ENCODE data around the gene HEXA.

The HEXA gene

DNA sequence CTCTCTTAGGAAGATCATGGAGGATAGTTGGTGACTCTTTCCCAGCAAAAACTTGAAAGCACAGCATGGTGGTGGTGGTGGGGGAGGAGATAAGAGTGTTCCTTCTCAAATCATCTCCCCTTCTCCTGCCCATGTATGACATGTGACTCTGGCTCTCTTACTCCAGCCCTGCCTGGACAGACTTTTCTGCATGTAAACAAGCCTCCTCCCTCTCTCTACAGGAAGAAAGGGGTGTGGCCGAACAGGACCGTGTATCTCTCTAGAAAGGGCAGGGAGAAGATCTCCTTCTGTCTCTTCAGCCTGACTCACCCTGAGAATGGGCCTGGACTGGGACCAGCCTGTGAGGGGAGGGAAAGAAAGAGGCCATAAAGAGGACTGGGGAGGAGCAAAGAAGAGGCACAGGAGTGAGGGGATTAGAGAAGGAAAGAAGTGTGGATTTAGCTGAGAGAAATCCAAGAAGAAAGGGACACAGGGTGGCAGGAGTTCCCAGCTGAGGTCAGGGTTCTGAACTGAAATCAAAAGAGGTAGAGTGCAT, 57.3 kb downstream of the HEXA start:
- no peak for DNase-seq

DNA sequence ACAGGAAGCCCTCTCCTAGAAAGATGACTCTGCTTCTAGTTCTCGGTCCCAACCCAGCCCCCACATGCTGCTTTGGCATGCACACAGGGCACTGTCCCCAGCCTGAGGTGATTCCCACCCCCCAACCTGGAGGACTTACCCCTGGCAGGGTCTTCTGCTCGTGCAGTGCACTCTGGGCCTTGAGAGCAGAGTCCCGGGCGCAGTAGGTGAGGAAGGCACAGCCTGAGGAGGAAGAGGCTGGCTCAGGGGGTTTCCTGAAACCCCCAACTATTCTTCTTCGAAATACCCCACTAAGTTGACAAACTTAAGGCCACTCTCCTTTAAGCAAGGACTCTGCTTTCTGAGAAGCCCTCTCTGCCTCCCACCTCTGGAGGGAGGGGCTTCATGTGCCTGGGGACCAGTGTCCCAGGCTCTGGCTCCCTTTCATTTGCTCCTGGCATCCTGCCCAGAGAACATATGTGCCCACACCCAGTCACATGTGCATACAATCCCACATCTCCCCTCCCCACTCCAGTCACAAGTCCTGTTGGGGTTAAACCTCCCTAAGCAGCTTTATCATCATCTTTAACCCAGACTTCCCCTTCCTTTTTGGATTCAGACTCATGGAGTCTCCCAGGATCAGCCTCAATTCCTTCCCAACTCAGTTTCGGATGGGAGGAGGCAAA, 60.0 kb downstream of the HEXA start:
- peak; percentile 0 for DNase-seq

DNA sequence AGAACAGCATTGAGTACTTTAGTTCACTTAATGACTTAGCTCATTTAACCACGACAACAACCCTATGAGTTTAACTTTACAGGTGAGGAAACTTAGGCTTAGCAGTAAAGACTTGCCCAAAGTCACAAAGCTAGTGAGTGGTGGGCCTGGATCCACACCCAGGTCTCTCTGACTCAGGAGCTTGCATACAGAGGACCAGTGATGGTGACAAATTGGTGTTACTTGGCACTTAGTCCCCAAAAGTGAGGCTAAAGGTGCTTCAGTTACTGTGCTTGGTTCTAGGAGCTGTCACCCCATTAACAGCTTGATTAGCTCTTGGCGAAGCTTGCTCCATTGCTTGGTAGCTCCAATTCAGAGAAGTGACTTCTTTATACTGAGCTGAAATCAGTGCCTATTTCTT, 61.9 kb downstream of the HEXA start:
- no peak for DNase-seq

DNA sequence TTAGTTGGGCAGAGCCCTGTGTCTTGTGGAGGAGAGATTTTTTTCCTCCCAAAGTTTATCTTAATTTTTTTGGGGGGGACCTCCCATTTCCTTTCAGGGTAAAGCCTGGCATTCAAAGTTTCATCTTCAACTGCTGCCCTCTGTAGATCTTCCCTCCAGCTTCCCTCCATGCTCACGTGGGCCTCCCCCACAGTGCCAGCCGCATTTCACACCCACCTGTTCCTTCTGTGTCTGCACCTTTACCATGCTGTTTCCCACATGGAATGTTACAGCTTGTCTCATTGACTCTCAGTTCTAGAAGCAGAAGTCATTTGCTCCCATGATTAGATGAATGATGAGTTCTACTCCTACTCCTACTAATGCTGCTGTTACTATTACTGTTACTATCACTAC, 62.4 kb downstream of the HEXA start:
- DNase-seq = no peak

DNA sequence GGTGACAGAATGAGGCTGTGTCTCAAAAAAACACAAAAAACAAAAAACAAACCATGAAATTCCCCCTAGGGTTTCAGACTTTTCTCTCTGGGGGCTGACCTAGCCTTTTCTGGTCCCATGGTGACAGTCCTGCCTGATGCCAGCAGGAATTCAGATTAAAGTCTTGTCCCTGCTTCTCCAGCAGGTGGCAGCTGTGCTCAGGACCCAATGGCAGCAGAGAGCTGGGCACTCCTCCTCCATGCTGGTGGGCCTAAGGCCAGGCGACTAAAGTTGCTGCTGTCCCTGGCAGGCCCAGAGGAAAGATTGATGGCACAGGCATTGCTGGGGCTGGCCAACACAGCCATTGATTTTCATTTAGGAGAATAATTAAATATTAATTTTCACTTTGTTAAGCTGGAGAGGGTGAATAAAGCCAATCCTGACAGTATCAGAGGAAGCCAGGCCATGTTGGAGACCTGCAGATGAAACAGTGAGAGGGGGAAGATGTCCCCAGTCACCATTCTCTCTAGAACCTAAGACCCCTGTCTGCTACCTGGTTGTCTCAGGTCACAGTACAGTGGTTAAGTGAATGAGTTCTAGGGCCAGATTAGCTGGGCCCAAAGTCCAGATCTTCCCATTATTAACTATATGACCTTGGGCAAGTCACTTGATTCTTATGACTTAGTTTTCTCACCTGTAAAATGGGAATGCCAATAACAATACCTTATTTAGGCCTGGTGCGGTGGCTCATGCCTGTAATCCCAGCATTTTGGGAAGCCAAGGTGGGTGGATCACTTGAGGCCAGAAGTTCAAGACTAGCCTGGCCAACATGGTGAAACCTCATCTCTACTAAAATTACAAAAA, 63.0 kb downstream of the HEXA start:
- DNase-seq = peak; percentile 1

DNA sequence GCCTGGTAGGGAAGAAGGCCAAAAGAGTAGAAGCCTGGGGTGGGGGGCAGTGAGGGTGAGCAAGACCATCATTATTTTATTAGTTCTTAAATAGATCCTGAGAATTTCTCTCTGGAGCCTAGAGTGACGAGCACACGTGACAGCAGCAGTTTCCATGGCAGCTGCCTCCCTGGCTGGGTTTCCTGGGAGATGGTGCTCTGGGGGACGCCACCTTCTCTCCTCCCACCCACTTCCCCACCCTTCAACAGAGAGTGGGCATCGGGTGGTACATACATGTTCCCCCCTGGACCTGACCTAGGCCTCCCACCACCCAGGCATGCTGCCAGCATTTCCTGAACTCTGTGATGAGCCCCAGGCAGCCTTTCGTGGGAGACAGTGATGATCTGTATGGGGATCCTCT, 68.8 kb downstream of the HEXA start:
- no peak for DNase-seq

DNA sequence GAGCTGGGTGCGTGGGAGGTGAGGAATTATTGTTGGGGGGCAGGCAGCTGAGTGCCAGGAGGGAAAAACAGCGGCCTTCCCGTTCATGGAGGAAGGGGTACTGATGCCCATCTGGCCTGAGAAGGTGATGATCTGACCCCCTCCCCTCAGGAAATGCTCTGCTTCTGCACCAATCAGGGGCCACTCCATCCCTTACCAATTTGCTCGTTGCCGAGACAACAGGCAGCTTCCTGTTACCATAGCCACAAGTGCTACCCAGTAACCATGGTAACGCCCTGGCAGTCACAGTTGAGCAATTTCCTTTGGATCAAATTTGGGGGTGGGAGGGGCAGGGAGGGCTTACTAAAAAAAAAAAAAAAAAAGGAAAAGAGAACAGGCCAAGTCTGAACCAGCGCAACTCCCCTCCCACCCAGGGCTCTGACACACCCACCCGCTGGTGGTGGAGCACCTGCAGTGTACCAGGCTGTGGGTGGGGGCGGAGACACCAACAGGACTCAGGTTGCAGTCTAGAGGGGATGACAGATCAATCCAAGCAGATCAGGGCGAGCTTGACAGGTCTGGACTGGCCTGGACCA, 69.5 kb downstream of the HEXA start:
- DNase-seq = no peak

DNA sequence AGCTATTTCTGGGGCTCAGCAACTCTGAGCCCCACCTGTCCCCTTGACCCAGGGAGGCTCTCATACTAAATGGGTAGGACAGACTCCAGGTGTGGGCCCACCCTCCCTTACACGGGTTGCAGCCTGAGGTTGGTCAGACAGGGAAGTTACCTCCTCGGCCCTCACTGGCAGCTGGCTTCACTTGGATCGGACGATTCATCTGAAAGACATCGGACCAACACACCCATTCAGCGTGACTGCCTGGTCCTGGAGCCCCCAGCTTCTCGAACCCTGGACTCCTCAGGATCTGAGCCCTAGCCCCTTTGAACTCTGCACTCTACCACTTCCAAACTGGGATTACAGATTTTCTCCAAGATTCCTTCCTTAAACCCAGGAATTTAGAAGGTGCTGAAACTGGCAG, 71.2 kb downstream of the HEXA start:
- DNase-seq = no peak

DNA sequence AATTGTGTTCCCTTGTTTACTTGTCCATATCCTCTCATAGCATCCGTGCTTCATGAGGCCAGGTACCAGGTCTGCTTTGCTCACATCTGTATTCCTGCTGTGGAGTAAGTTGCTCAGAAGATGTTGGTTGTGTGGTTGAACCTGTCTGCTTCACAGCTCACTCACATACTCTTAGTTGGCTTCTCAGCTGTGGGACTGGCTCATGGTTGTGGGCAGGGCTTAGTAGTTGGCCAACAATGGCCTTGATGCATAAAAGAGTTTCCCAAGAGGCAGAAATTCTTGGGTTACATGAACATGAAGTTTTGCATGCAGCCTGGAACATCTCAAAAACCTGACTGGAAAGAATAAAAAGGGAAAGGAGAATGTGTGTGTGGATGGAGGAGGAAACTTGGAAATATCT, 72.9 kb downstream of the HEXA start:
- DNase-seq = no peak

Measured in DMS153 (cell line).